Endodermal cell (in vitro differentiated cells): ENCODE results near the gene CLK4. TPM values are rescaled to one million over a fixed set of nuclear protein-coding genes. Genes with fewer than 3 reads are reported as not detected.

Source experiments
- DNase-seq: peaks from one replicate; pipeline ENCODE4 v3.0.0-alpha.2; 2017
- H3K27ac ChIP-seq: 2 replicates; pipeline ENCODE4 v1.5.1; 2013; ENCODE audit warnings: mild to moderate bottlenecking, low read depth, low read length, moderate library complexity
- H3K27me3 ChIP-seq: 2 replicates; pipeline ENCODE4 v1.6.1; 2013; ENCODE audit warnings: mild to moderate bottlenecking, low read length, moderate library complexity; ENCODE audit not compliant: insufficient read depth, control insufficient read depth, poor library complexity, severe bottlenecking
- H3K36me3 ChIP-seq: 2 replicates; pipeline ENCODE4 v1.7.0; 2013; ENCODE audit warnings: mild to moderate bottlenecking, low read length, moderate library complexity; ENCODE audit not compliant: control insufficient read depth, insufficient read depth
- H3K4me1 ChIP-seq: one replicate; pipeline ENCODE4 v1.7.0; 2013; ENCODE audit warnings: low read length; ENCODE audit not compliant: control insufficient read depth, insufficient read depth
- H3K4me3 ChIP-seq: 2 replicates; pipeline ENCODE4 v1.5.1; 2013; ENCODE audit warnings: mild to moderate bottlenecking, low read length, moderate library complexity
- H3K9ac ChIP-seq: 2 replicates; pipeline ENCODE4 v1.6.1; 2013; ENCODE audit warnings: mild to moderate bottlenecking, low read length, moderate library complexity; ENCODE audit not compliant: poor library complexity, severe bottlenecking; ENCODE audit errors: extremely low read depth
- H3K9me3 ChIP-seq: 2 replicates; pipeline ENCODE4 v1.6.1; 2013; ENCODE audit warnings: mild to moderate bottlenecking, low read length, moderate library complexity; ENCODE audit not compliant: control insufficient read depth
- H3K27ac Mint-ChIP-seq: 2 replicates; pipeline ENCODE4 v1.8.0; 2020; ENCODE audit warnings: mixed read lengths
- H3K27me3 Mint-ChIP-seq: 2 replicates; pipeline ENCODE4 v1.8.0; 2021; ENCODE audit warnings: mild to moderate bottlenecking, mixed read lengths; ENCODE audit not compliant: insufficient read depth
- H3K36me3 Mint-ChIP-seq: 2 replicates; pipeline ENCODE4 v1.8.0; 2020; ENCODE audit warnings: low read depth, mixed read lengths
- H3K4me1 Mint-ChIP-seq: 2 replicates; pipeline ENCODE4 v1.8.0; 2020; ENCODE audit warnings: mixed read lengths
- H3K4me3 Mint-ChIP-seq: 2 replicates; pipeline ENCODE4 v1.8.0; 2020; ENCODE audit warnings: mild to moderate bottlenecking, moderate library complexity, mixed read lengths
- H3K9me3 Mint-ChIP-seq: 2 replicates; pipeline ENCODE4 v1.8.0; 2020; ENCODE audit warnings: mild to moderate bottlenecking, mixed read lengths
- CTCF ChIP-seq: fragments of 200-600 bp; sonication (generic); conservative IDR thresholded peaks from 2 replicates; pipeline ENCODE4 v1.5.0; 2021; ENCODE audit warnings: antibody characterized with exemption, mild to moderate bottlenecking
- WGBS, 2 experiments: methylation state at CpG; one replicate each; pipeline versions ENCODE4 v1.1.5 to v1.1.7; 2013; ENCODE audit warnings: missing lambda C conversion rate in 2 of 2, mixed read lengths in 1 of 2; ENCODE audit not compliant: insufficient coverage in 1 of 2, insufficient read length in 1 of 2; 5-methylcytosine and 5-hydroxymethylcytosine counted together
- total RNA-seq, 2 donors: library from RNA; stranded (reverse); fragmentation: NEBNext Ultra II Directional in 1 of 2; extraction: Animal tissue kit (Norgen Biotek cat#: 25700) in 1 of 2; gene quantifications; 2 replicates in 1 of 2; 3 replicates in 1 of 2; pipeline ENCODE4 v1.2.1, GENCODE V29; 2021

CLK4 gene
- total RNA-seq, 2 donors from 2014 or later: 14.9 to 19.4 TPM

GRCh38 chr5:178661836-178662540 lies 35.1 kb upstream of the CLK4 start:
- no peaks in the 10 kb centered on the region for H3K4me1 Mint-ChIP-seq

DNA sequence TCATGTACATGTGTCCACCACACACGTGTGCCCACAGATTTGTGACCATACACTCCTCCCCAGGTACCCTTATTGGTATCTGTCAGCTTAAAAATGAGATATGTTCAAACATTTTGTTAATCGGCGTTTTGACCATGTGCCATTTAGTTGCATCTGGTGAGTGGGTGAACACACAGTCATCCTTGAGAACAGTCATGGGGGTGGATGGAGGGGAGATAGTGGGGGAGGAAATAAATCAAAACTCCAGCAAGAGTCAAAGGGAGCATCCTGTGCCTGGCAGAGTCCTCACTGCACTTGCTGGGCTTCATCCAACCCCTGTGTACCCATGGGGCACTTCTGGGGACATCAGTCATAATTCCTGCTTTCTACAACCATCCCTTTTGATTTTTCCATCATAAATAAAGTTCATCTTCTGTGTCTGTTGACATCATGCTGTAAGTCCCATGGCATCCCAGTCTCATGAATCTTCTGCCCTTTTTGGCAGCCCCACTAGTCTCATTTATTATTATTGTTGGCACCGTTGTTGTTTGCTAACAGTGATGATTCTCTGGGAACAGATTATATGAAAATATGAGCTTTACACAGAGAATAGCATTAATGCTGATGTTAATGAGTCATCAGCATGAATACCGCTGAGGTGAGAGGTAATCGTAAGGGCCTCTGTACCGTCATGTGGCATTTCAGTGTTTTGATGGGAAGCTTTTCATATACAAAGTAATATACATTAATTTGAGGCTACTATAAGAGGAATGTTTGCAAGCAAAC lies 24.4 kb upstream of the CLK4 start:
- H3K27me3 ChIP-seq: no peaks in the 10 kb centered on the region
- no peak for DNase-seq
- H3K4me3 ChIP-seq: no peak overlapping the region
- H3K27ac ChIP-seq: no peak overlapping the region
- H3K4me1 ChIP-seq: no peaks in the 10 kb centered on the region
- H3K9me3 ChIP-seq: peaks cover 21% of the 10 kb centered on the region
- peaks cover 11% of the 10 kb centered on the region for H3K27me3 Mint-ChIP-seq
- TF ChIP-seq CTCF: no peak
- no peak overlapping the region for H3K9ac ChIP-seq
- H3K36me3 Mint-ChIP-seq: no peaks in the 10 kb centered on the region
- no peak overlapping the region for H3K27ac Mint-ChIP-seq
- H3K36me3 ChIP-seq: no peaks in the 10 kb centered on the region
- no peaks in the 10 kb centered on the region for H3K4me1 Mint-ChIP-seq
- 57 to 76% methylated on average over 1 to 7 of the region's 7 CpGs for WGBS, 2 experiments
- no peak overlapping the region for H3K4me3 Mint-ChIP-seq
- H3K9me3 Mint-ChIP-seq: peaks cover 10% of the 10 kb centered on the region

More at GRCh38 chr5:178661836-178662540, 35.1 kb upstream of the CLK4 start:
- Histone ChIP-seq H3K4me3 (no peak overlapping the region), H3K36me3 (no peaks in the 10 kb centered on the region), H3K9ac (no peak overlapping the region), H3K27me3 (no peaks in the 10 kb centered on the region), H3K9me3 (peaks cover 4% of the 10 kb centered on the region), H3K4me1 (no peaks in the 10 kb centered on the region), H3K27ac (no peak overlapping the region)
- peaks cover 5% of the 10 kb centered on the region for H3K9me3 Mint-ChIP-seq
- WGBS, 2 experiments: 90 to 95% methylated on average over 18 to 21 of the region's 21 CpGs
- TF ChIP-seq CTCF: no peak
- no peaks in the 10 kb centered on the region for H3K36me3 Mint-ChIP-seq
- peaks cover 19% of the 10 kb centered on the region for H3K27me3 Mint-ChIP-seq
- H3K4me3 Mint-ChIP-seq: no peak overlapping the region
- no peak for DNase-seq
- H3K27ac Mint-ChIP-seq: no peak overlapping the region

DNA sequence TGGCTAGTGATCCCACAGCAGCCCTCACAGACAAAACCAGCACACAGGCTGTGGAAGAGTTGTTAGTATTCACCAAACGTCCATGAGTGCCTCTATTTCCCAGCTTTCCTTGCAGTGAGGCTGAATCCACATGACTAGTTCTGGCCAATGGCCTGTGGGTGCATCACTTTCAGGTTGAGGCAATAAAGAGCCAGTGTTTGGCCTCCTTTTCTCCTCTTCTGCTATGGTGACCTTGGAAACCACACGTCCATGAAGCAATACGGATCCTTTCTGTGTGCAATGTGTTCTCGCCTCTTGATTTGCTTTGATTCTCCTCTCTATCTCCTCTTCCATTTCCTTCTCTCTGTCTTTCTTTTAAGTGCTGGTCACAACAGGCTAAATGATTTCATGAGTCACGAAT lies 23.4 kb upstream of the CLK4 start:
- WGBS, 2 experiments: 80 to 84% methylated on average over 5 of the region's 5 CpGs
- Mint-ChIP-seq H3K27me3 (peaks cover 6% of the 10 kb centered on the region), H3K36me3 (no peaks in the 10 kb centered on the region), H3K9me3 (peaks cover 10% of the 10 kb centered on the region), H3K4me3 (no peak overlapping the region), H3K4me1 (no peaks in the 10 kb centered on the region), H3K27ac (no peak overlapping the region)
- Histone ChIP-seq H3K4me1 (no peaks in the 10 kb centered on the region), H3K4me3 (no peak overlapping the region), H3K27ac (no peak overlapping the region), H3K27me3 (no peaks in the 10 kb centered on the region), H3K9me3 (peaks cover 18% of the 10 kb centered on the region), H3K9ac (no peak overlapping the region), H3K36me3 (no peaks in the 10 kb centered on the region)
- TF ChIP-seq CTCF: no peak
- no peak for DNase-seq
